SK-N-SH (cell line): Measurements from ENCODE around the gene COL25A1. TPM values are rescaled to one million over a fixed set of nuclear protein-coding genes. Genes with fewer than 3 reads are reported as not detected.

Experiments
- CTCF ChIA-PET: fragments of 300-600, 350-600 bp; formaldehyde crosslinking; extraction: SDS; loops from one replicate; lab custom pipeline; 2021; lab: Yijun Ruan, JAX
- POLR2A ChIA-PET: fragments of 350-600 bp; sonication (Branson Sonifier 250); formaldehyde crosslinking; extraction: SDS; loops from one replicate; lab custom pipeline; 2020; ENCODE audit warnings: antibody characterized with exemption, inconsistent platforms; lab: Yijun Ruan, JAX
- DNase-seq: peaks from one replicate; pipeline ENCODE4 v3.0.0; 2012
- H2AFZ ChIP-seq: fragments of 200-600 bp; sonication (generic); 2 replicates; pipeline ENCODE4 v1.8.1; 2016; ENCODE audit warnings: antibody characterized with exemption, mild to moderate bottlenecking, low read depth
- H3F3A ChIP-seq: fragments of 200-600 bp; sonication (generic); replicated peaks from 2 replicates; pipeline ENCODE3; 2016; ENCODE audit warnings: antibody characterized with exemption, mild to moderate bottlenecking; ENCODE audit not compliant: insufficient read depth
- H3K27ac ChIP-seq, 2 experiments: fragments of 200-500 bp in 1 of 2; fragments of 200-600 bp in 1 of 2; sonication (Bioruptor generic) in 1 of 2; sonication (generic), shearing (Covaris generic) in 1 of 2; 2 replicates each; pipeline versions ENCODE4 v1.5.1 to v1.6.1; 2014 to 2016; ENCODE audit warnings: low read depth in 2 of 2, inconsistent platforms in 1 of 2, low read length in 1 of 2, mild to moderate bottlenecking in 1 of 2, mixed read lengths in 1 of 2
- H3K27me3 ChIP-seq: fragments of 200-600 bp; sonication (generic), shearing (Covaris generic); 2 replicates; pipeline ENCODE4 v1.6.1; 2016; ENCODE audit warnings: mixed run types; ENCODE audit not compliant: insufficient read depth
- H3K36me3 ChIP-seq, 2 experiments: fragments of 200-500 bp in 1 of 2; fragments of 200-600 bp in 1 of 2; sonication (Bioruptor generic) in 1 of 2; sonication (generic) in 1 of 2; replicated peaks in 1 of 2; 2 replicates each; pipeline versions ENCODE3 to v1.5.1; 2014 to 2016; ENCODE audit warnings: low read length in 1 of 2, mild to moderate bottlenecking in 1 of 2; ENCODE audit not compliant: insufficient read depth in 2 of 2, control insufficient read depth in 1 of 2
- H3K4me1 ChIP-seq, 2 experiments: fragments of 200-500 bp in 1 of 2; fragments of 200-600 bp in 1 of 2; sonication (Bioruptor generic) in 1 of 2; sonication (generic), shearing (Covaris generic) in 1 of 2; 2 replicates each; pipeline versions ENCODE4 v1.5.1 to v1.6.1; 2014 to 2016; ENCODE audit warnings: low read depth in 1 of 2, low read length in 1 of 2, mixed run types in 1 of 2; ENCODE audit not compliant: insufficient read depth in 2 of 2, control insufficient read depth in 1 of 2
- H3K4me2 ChIP-seq: fragments of 200-600 bp; sonication (generic), shearing (Covaris generic); 2 replicates; pipeline ENCODE4 v1.6.1; 2017; ENCODE audit warnings: mixed run types
- H3K4me3 ChIP-seq, 2 experiments: fragments of 200-500 bp in 1 of 2; fragments of 200-600 bp in 1 of 2; sonication (Bioruptor generic) in 1 of 2; sonication (generic), shearing (Covaris generic) in 1 of 2; 2 replicates each; pipeline versions ENCODE4 v1.5.1 to v1.8.1; 2014 to 2016; ENCODE audit warnings: low read depth in 2 of 2, inconsistent platforms in 1 of 2, low read length in 1 of 2, mild to moderate bottlenecking in 1 of 2, mixed read lengths in 1 of 2, moderate library complexity in 1 of 2
- H3K79me2 ChIP-seq: fragments of 200-600 bp; sonication (generic); 2 replicates; pipeline ENCODE4 v1.8.1; 2017; ENCODE audit warnings: mild to moderate bottlenecking; ENCODE audit not compliant: insufficient read depth
- H3K9ac ChIP-seq: fragments of 200-600 bp; sonication (generic); 2 replicates; pipeline ENCODE4 v1.6.1; 2017; ENCODE audit warnings: mixed run types
- H3K9me2 ChIP-seq: fragments of 200-600 bp; sonication (generic); 2 replicates; pipeline ENCODE4 v1.6.1; 2017; ENCODE audit warnings: mixed run types
- H3K9me3 ChIP-seq: fragments of 200-600 bp; sonication (generic); 2 replicates; pipeline ENCODE4 v1.6.1; 2017; ENCODE audit warnings: mixed run types, mild to moderate bottlenecking, moderate library complexity
- H4K20me1 ChIP-seq: fragments of 200-600 bp; sonication (generic); 2 replicates; pipeline ENCODE4 v1.6.1; 2017; ENCODE audit warnings: mild to moderate bottlenecking, mixed run types; ENCODE audit not compliant: insufficient read depth
- ELF1 ChIP-seq: IDR thresholded peaks from 2 replicates; pipeline ENCODE4 v1.4.0; 2012
- EZH2phosphoT487 ChIP-seq: fragments of 200-600 bp; sonication (generic); IDR thresholded peaks from 2 replicates; pipeline ENCODE4 v1.6.1; 2017; ENCODE audit warnings: low read depth, mixed run types, mild to moderate bottlenecking, antibody characterized with exemption, moderate library complexity, borderline replicate concordance
- FOSL2 ChIP-seq: IDR thresholded peaks from 2 replicates; pipeline ENCODE4 v1.4.0; 2012; ENCODE audit warnings: low read depth, mild to moderate bottlenecking, moderate library complexity, borderline replicate concordance
- FOXM1 ChIP-seq: IDR thresholded peaks from 2 replicates; pipeline ENCODE4 v1.4.0; 2012; ENCODE audit warnings: low read depth, mild to moderate bottlenecking
- GATA2 ChIP-seq: sonication (generic); formaldehyde crosslinking; IDR thresholded peaks from 2 replicates; pipeline ENCODE4 v1.5.0; 2020; ENCODE audit warnings: mild to moderate bottlenecking, missing genetic modification reagents
- JUND ChIP-seq: IDR thresholded peaks from 2 replicates; pipeline ENCODE4 v1.4.0; 2012
- MXI1 ChIP-seq: IDR thresholded peaks from 2 replicates; pipeline ENCODE4 v1.6.1; 2012; ENCODE audit warnings: mild to moderate bottlenecking, low read depth, low read length, improper control_type of control experiment
- NFIC ChIP-seq: IDR thresholded peaks from 2 replicates; pipeline ENCODE4 v1.4.0; 2012; ENCODE audit warnings: borderline replicate concordance
- POLR2AphosphoS5 ChIP-seq: IDR thresholded peaks from 2 replicates; pipeline ENCODE4 v1.6.1; 2012; ENCODE audit warnings: low read depth, low read length
- RAD21 ChIP-seq: IDR thresholded peaks from 2 replicates; pipeline ENCODE4 v1.6.1; 2012; ENCODE audit warnings: mild to moderate bottlenecking, low read length
- RFX5 ChIP-seq: IDR thresholded peaks from 2 replicates; pipeline ENCODE4 v1.6.1; 2012; ENCODE audit warnings: mild to moderate bottlenecking, improper control_type of control experiment, low read length
- SIN3A ChIP-seq: IDR thresholded peaks from 2 replicates; pipeline ENCODE4 v1.6.1; 2012; ENCODE audit warnings: low read depth, mild to moderate bottlenecking, low read length, moderate library complexity, borderline replicate concordance
- SMC3 ChIP-seq: IDR thresholded peaks from 2 replicates; pipeline ENCODE4 v1.6.1; 2012; ENCODE audit warnings: low read depth, low read length, improper control_type of control experiment
- TCF12 ChIP-seq: IDR thresholded peaks from 2 replicates; pipeline ENCODE4 v1.4.0; 2012
- YY1 ChIP-seq: IDR thresholded peaks from 2 replicates; pipeline ENCODE4 v1.4.0; 2012; ENCODE audit warnings: low read depth, mild to moderate bottlenecking
- WGBS: methylation state at CpG from one replicate; pipeline ENCODE4 v1.1.6; 2017; ENCODE audit warnings: low lambda C conversion rate; 5-methylcytosine and 5-hydroxymethylcytosine counted together
- polyA plus RNA-seq, 3 experiments: library from polyadenylated mRNA; depleted of rRNA; stranded (reverse); fragments of >200 nt; gene quantifications; 2 replicates each; pipeline ENCODE4 v1.2.3, GENCODE V29; 2012
- TF ChIP-seq, protein P1 (sequence below): fragments of 150-350 bp; IDR thresholded peaks from 2 replicates; pipeline ENCODE4 v1.6.1; 2016; ENCODE audit warnings: mild to moderate bottlenecking, low read depth, low read length
- TF ChIP-seq, protein P2 (sequence below): IDR thresholded peaks from 2 replicates; pipeline ENCODE4 v1.4.0; 2012; ENCODE audit warnings: low read depth, borderline replicate concordance
- TF ChIP-seq, protein P3 (sequence below): IDR thresholded peaks from 2 replicates; pipeline ENCODE4; 2012
- TF ChIP-seq, protein P4 (sequence below): fragments of 150-350 bp; IDR thresholded peaks from 2 replicates; pipeline ENCODE4 v1.6.1; 2017; ENCODE audit warnings: antibody characterized with exemption, low read length, low read depth, borderline replicate concordance

Gene COL25A1
- polyA plus RNA-seq, 1 of the 3 experiments (the other 2 are of a cell fraction) = not detected

DNA sequence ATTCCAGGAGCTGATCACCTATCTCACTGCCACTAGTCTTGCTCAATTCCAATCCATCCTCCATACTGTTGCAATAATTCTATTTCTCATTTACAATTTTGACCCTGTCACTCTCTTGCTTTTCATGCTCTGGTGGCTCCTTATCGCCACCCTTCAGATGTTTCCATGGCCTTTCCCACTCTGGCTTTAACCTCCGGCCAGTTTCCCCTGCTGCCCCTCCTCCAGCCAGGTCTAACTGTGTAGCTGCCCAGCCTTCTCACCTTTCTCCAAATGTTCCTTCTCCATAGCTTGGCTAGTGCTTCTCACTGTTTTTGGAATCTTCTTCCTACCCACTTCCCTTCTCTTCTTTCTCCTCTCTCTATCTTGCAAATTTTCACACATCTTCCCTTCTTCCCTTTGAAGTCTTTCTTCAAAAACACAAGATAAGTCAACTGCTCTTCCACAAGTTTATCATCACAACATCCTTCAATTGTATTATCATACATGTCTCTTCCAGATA, 153.8 kb downstream of the COL25A1 start:
- no peaks in the 10 kb centered on the region; the same call in 1 of the 2 replicates for H3K9me2 ChIP-seq
- H3K4me3 ChIP-seq = no peak overlapping the region
- no peaks in the 10 kb centered on the region for H4K20me1 ChIP-seq
- POLR2A ChIA-PET = no interaction called here
- no peak for TF ChIP-seq RAD21
- TF ChIP-seq, protein P1, sequence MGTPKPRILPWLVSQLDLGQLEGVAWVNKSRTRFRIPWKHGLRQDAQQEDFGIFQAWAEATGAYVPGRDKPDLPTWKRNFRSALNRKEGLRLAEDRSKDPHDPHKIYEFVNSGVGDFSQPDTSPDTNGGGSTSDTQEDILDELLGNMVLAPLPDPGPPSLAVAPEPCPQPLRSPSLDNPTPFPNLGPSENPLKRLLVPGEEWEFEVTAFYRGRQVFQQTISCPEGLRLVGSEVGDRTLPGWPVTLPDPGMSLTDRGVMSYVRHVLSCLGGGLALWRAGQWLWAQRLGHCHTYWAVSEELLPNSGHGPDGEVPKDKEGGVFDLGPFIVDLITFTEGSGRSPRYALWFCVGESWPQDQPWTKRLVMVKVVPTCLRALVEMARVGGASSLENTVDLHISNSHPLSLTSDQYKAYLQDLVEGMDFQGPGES = no peak
- TF ChIP-seq GATA2 (CRISPR knock-in tag) = no peak
- no peak for TF ChIP-seq TCF12
- TF ChIP-seq YY1 = no peak
- no peak for TF ChIP-seq JUND
- TF ChIP-seq, protein P2, sequence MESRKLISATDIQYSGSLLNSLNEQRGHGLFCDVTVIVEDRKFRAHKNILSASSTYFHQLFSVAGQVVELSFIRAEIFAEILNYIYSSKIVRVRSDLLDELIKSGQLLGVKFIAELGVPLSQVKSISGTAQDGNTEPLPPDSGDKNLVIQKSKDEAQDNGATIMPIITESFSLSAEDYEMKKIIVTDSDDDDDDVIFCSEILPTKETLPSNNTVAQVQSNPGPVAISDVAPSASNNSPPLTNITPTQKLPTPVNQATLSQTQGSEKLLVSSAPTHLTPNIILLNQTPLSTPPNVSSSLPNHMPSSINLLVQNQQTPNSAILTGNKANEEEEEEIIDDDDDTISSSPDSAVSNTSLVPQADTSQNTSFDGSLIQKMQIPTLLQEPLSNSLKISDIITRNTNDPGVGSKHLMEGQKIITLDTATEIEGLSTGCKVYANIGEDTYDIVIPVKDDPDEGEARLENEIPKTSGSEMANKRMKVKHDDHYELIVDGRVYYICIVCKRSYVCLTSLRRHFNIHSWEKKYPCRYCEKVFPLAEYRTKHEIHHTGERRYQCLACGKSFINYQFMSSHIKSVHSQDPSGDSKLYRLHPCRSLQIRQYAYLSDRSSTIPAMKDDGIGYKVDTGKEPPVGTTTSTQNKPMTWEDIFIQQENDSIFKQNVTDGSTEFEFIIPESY = no peak
- no peak for TF ChIP-seq MXI1
- TF ChIP-seq, protein P3, sequence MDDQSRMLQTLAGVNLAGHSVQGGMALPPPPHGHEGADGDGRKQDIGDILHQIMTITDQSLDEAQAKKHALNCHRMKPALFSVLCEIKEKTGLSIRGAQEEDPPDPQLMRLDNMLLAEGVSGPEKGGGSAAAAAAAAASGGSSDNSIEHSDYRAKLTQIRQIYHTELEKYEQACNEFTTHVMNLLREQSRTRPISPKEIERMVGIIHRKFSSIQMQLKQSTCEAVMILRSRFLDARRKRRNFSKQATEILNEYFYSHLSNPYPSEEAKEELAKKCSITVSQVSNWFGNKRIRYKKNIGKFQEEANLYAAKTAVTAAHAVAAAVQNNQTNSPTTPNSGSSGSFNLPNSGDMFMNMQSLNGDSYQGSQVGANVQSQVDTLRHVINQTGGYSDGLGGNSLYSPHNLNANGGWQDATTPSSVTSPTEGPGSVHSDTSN = no peak
- TF ChIP-seq, protein P4, sequence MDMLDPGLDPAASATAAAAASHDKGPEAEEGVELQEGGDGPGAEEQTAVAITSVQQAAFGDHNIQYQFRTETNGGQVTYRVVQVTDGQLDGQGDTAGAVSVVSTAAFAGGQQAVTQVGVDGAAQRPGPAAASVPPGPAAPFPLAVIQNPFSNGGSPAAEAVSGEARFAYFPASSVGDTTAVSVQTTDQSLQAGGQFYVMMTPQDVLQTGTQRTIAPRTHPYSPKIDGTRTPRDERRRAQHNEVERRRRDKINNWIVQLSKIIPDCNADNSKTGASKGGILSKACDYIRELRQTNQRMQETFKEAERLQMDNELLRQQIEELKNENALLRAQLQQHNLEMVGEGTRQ = no peak
- no peak for TF ChIP-seq FOSL2
- no peak for TF ChIP-seq SMC3
- no peak for TF ChIP-seq SIN3A
- TF ChIP-seq EZH2phosphoT487 = no peak
- no peak for TF ChIP-seq NFIC
- TF ChIP-seq FOXM1 = no peak
- no peak for TF ChIP-seq POLR2AphosphoS5
- TF ChIP-seq RFX5 = no peak
- TF ChIP-seq ELF1 = no peak
- TF ChIP-seq, all 33 proteins: peak for 0
- Histone ChIP-seq H3K9me3 (no peaks in the 10 kb centered on the region), H3K9ac (no peak overlapping the region), H3K36me3 (no peaks in the 10 kb centered on the region), H2AFZ (no peak overlapping the region), H3K27ac (no peak overlapping the region), H3F3A (no peaks in the 10 kb centered on the region), H3K4me1 (no peaks in the 10 kb centered on the region), H3K4me2 (no peak overlapping the region), H3K79me2 (no peaks in the 10 kb centered on the region), H3K27me3 (0 out of 2 replicates have a peak, but pooled peaks cover 6% of the 10 kb centered on the region)
- CTCF ChIA-PET = no interaction called here
- DNase-seq = no peak
- 3% methylated on average over 2 of the region's 2 CpGs for WGBS
